ENCODE data around the gene ATP13A2.

ATP13A2 gene

GRCh38 chr1:17005365-17005740 is 6.4 kb downstream of the ATP13A2 start:
- DNase-seq (ENCODE audit: low read depth in 2 of 3, low spot score in 1 of 3), result no peak

GRCh38 chr1:17004466-17005364 is 7.0 kb downstream of the ATP13A2 start:
- DNase-seq (ENCODE audit: low read depth in 2 of 3, low spot score in 1 of 3), result no peak

GRCh38 chr1:17002524-17002902 is 9.2 kb downstream of the ATP13A2 start:
- no peak for DNase-seq (ENCODE audit: low read depth in 2 of 3, low spot score in 1 of 3)

GRCh38 chr1:17001760-17002523 is 9.8 kb downstream of the ATP13A2 start:
- no peak for DNase-seq (ENCODE audit: low read depth in 2 of 3, low spot score in 1 of 3)

- no peak for DNase-seq (ENCODE audit: low read depth in 2 of 3, low spot score in 1 of 3)
These were observed 11.9 kb downstream of the ATP13A2 start for GRCh38 chr1:16999863-17000262.

- DNase-seq (ENCODE audit: low read depth in 2 of 3, low spot score in 1 of 3), result no peak
These were observed 13.1 kb downstream of the ATP13A2 start for GRCh38 chr1:16998589-16998988.

GRCh38 chr1:16996845-16997244 is 14.9 kb downstream of the ATP13A2 start:
- no peak for DNase-seq (ENCODE audit: low read depth in 2 of 3, low spot score in 1 of 3)

- no peak for DNase-seq (ENCODE audit: low read depth in 2 of 3, low spot score in 1 of 3)
These were observed 18.1 kb downstream of the ATP13A2 start for GRCh38 chr1:16993521-16994038.

GRCh38 chr1:16992675-16993074 is 19.1 kb downstream of the ATP13A2 start:
- no peak for DNase-seq (ENCODE audit: low read depth in 2 of 3, low spot score in 1 of 3)

- no peak for DNase-seq (ENCODE audit: low read depth in 2 of 3, low spot score in 1 of 3)
These were observed 19.6 kb downstream of the ATP13A2 start for GRCh38 chr1:16992102-16992501.

- no peak for DNase-seq (ENCODE audit: low read depth in 2 of 3, low spot score in 1 of 3)
These were observed 20.2 kb downstream of the ATP13A2 start for GRCh38 chr1:16991571-16991970.

- no peak for DNase-seq (ENCODE audit: low read depth in 2 of 3, low spot score in 1 of 3)
These were observed 21.9 kb downstream of the ATP13A2 start for GRCh38 chr1:16989676-16990391.

GRCh38 chr1:16988210-16988609 is 23.5 kb downstream of the ATP13A2 start:
- no peak for DNase-seq (ENCODE audit: low read depth in 2 of 3, low spot score in 1 of 3)

GRCh38 chr1:16986962-16987361 is 24.8 kb downstream of the ATP13A2 start:
- DNase-seq (ENCODE audit: low read depth in 2 of 3, low spot score in 1 of 3), result no peak

- DNase-seq (ENCODE audit: low read depth in 2 of 3, low spot score in 1 of 3), result no peak
These were observed 25.2 kb downstream of the ATP13A2 start for GRCh38 chr1:16986560-16986959.

- no peak for DNase-seq (ENCODE audit: low read depth in 2 of 3, low spot score in 1 of 3)
These were observed 25.6 kb downstream of the ATP13A2 start for GRCh38 chr1:16986113-16986512.

- no peak for DNase-seq (ENCODE audit: low read depth in 2 of 3, low spot score in 1 of 3)
These were observed 27.0 kb downstream of the ATP13A2 start for GRCh38 chr1:16984717-16985116.

- DNase-seq (ENCODE audit: low read depth in 2 of 3, low spot score in 1 of 3), result no peak
These were observed 28.1 kb downstream of the ATP13A2 start for GRCh38 chr1:16983649-16984048.

GRCh38 chr1:16982902-16983301 is 28.8 kb downstream of the ATP13A2 start:
- DNase-seq (ENCODE audit: low read depth in 2 of 3, low spot score in 1 of 3), result no peak

GRCh38 chr1:16981269-16981849 is 30.4 kb downstream of the ATP13A2 start:
- DNase-seq (ENCODE audit: low read depth in 2 of 3, low spot score in 1 of 3), result no peak

Data from stimulated activated CD4-positive, alpha-beta T cell treated with anti-CD3 and anti-CD28 coated beads, Interleukin-12 subunit alpha, Interleukin-12 subunit beta, amount 100 ng/mL, for 48 hours (primary cell).